ENCODE data around the gene GPR78.

GPR78 gene

DNA sequence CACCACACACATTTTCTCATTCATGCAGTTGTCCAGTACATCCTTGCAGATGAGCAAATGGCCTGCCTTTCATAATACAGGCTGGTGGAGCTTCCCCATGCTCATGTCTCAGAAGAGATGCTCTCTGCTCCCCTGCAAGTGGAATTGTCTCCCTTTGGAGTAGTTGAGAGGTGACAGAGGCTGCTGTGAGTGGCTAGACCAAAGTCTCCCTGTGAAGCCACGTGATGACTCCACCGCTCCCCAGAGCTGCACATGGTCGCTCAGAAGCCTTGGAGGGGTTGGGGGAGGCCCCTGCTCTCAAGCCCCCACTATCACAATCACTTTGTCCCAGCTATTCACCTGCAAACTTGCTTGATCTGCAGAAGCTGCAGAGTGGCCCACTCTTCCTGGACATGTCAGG, 1.5 kb upstream of the GPR78 start:
- no peak overlapping the region for H3K4me3 Mint-ChIP-seq
- H3K27me3 Mint-ChIP-seq (ENCODE audit: low read depth), result peaks cover 62% of the 10 kb centered on the region
- no peaks in the 10 kb centered on the region for H3K4me1 Mint-ChIP-seq
- TF ChIP-seq, protein P1, sequence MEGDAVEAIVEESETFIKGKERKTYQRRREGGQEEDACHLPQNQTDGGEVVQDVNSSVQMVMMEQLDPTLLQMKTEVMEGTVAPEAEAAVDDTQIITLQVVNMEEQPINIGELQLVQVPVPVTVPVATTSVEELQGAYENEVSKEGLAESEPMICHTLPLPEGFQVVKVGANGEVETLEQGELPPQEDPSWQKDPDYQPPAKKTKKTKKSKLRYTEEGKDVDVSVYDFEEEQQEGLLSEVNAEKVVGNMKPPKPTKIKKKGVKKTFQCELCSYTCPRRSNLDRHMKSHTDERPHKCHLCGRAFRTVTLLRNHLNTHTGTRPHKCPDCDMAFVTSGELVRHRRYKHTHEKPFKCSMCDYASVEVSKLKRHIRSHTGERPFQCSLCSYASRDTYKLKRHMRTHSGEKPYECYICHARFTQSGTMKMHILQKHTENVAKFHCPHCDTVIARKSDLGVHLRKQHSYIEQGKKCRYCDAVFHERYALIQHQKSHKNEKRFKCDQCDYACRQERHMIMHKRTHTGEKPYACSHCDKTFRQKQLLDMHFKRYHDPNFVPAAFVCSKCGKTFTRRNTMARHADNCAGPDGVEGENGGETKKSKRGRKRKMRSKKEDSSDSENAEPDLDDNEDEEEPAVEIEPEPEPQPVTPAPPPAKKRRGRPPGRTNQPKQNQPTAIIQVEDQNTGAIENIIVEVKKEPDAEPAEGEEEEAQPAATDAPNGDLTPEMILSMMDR (IDR thresholded peaks at IDR 0.05; ENCODE audit: unreplicated experiment in 3 of 3), result no peak
- no peaks in the 10 kb centered on the region for H3K36me3 Mint-ChIP-seq (ENCODE audit: low read depth)
- peaks cover 3% of the 10 kb centered on the region for H3K9me3 Mint-ChIP-seq
- no peak overlapping the region for H3K27ac Mint-ChIP-seq

- TF ChIP-seq, protein P1 (IDR thresholded peaks at IDR 0.05; ENCODE audit: unreplicated experiment in 3 of 3), result no peak
- Mint-ChIP-seq H3K9me3 (peaks cover 3% of the 10 kb centered on the region), H3K27me3 (ENCODE audit: low read depth) (peaks cover 72% of the 10 kb centered on the region), H3K27ac (no peak overlapping the region), H3K36me3 (ENCODE audit: low read depth) (no peaks in the 10 kb centered on the region), H3K4me3 (no peak overlapping the region), H3K4me1 (peaks cover 4% of the 10 kb centered on the region)
Measured at GRCh38 chr4:8579526-8580320, 469 bp upstream of the GPR78 start.

DNA sequence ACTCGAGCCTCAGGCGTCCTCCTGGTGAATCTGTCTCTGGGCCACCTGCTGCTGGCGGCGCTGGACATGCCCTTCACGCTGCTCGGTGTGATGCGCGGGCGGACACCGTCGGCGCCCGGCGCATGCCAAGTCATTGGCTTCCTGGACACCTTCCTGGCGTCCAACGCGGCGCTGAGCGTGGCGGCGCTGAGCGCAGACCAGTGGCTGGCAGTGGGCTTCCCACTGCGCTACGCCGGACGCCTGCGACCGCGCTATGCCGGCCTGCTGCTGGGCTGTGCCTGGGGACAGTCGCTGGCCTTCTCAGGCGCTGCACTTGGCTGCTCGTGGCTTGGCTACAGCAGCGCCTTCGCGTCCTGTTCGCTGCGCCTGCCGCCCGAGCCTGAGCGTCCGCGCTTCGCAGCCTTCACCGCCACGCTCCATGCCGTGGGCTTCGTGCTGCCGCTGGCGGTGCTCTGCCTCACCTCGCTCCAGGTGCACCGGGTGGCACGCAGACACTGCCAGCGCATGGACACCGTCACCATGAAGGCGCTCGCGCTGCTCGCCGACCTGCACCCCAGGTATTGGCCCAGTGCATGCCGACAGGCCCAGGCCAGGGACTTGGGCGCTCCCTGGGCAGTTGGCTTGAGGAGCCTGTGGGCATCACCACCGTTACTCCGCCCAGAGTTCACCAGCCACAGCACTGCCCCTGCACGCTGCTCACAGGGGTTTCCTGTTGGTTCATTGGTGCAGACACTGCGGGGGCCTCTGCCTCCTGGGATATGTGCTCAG, 1.1 kb downstream of the GPR78 start:
- no peak overlapping the region for H3K4me3 Mint-ChIP-seq
- no peak overlapping the region for H3K27ac Mint-ChIP-seq
- H3K9me3 Mint-ChIP-seq, result peaks cover 3% of the 10 kb centered on the region
- TF ChIP-seq, protein P1 (IDR thresholded peaks at IDR 0.05; ENCODE audit: unreplicated experiment in 3 of 3), result no peak
- H3K36me3 Mint-ChIP-seq (ENCODE audit: low read depth), result no peaks in the 10 kb centered on the region
- H3K4me1 Mint-ChIP-seq, result peaks cover 18% of the 10 kb centered on the region
- H3K27me3 Mint-ChIP-seq (ENCODE audit: low read depth), result peaks cover 82% of the 10 kb centered on the region

GRCh38 chr4:8582016-8582415, 1.8 kb downstream of the GPR78 start:
- Mint-ChIP-seq H3K36me3 (ENCODE audit: low read depth) (no peaks in the 10 kb centered on the region), H3K4me1 (peaks cover 22% of the 10 kb centered on the region), H3K27me3 (ENCODE audit: low read depth) (peaks cover 87% of the 10 kb centered on the region), H3K27ac (no peak overlapping the region), H3K9me3 (peaks cover 3% of the 10 kb centered on the region), H3K4me3 (no peak overlapping the region)
- TF ChIP-seq, protein P1 (IDR thresholded peaks at IDR 0.05; ENCODE audit: unreplicated experiment in 3 of 3), result no peak

DNA sequence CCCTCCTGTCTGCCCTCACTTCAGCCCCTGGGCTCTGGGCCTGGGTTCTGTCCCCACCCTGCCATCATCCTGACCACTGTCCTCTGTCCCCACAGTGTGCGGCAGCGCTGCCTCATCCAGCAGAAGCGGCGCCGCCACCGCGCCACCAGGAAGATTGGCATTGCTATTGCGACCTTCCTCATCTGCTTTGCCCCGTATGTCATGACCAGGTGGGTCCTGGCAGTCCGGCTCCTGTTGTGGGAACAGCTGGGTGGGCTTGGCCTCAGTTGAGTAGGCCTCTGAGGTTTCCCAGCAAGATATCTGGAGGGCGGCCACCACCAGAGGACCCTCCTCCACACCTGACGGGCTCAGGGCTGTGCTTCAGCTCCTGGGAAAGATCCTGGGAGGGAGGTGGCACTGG, 2.2 kb downstream of the GPR78 start:
- Mint-ChIP-seq H3K27me3 (ENCODE audit: low read depth) (peaks cover 83% of the 10 kb centered on the region), H3K4me3 (no peak overlapping the region), H3K4me1 (peaks cover 22% of the 10 kb centered on the region), H3K27ac (no peak overlapping the region), H3K9me3 (peaks cover 3% of the 10 kb centered on the region), H3K36me3 (ENCODE audit: low read depth) (no peaks in the 10 kb centered on the region)
- TF ChIP-seq, protein P1 (IDR thresholded peaks at IDR 0.05; ENCODE audit: unreplicated experiment in 3 of 3), result no peak
